ENCODE results near the gene C1QTNF12.

C1QTNF12 gene

GRCh38 chr1:1210726-1211540 is 35.6 kb downstream of the C1QTNF12 start:
- no peak for DNase-seq

GRCh38 chr1:1208713-1209433 is 37.6 kb downstream of the C1QTNF12 start:
- no peak for DNase-seq

- no peak for DNase-seq
Observed at GRCh38 chr1:1207571-1207892, 39.0 kb downstream of the C1QTNF12 start.

GRCh38 chr1:1206966-1207531 is 39.5 kb downstream of the C1QTNF12 start:
- DNase-seq, result no peak

GRCh38 chr1:1206376-1206965 is 40.1 kb downstream of the C1QTNF12 start, which contains the start of gene TNFRSF18:
TSS of gene TNFRSF18 (minus strand) at chr1:1206592. CDS start at chr1:1206571, 21 bp downstream.
- DNase-seq, result no peak

GRCh38 chr1:1205769-1206375 is 40.6 kb downstream of the C1QTNF12 start:
- no peak for DNase-seq

- DNase-seq, result no peak
Observed at GRCh38 chr1:1204998-1205768, 41.3 kb downstream of the C1QTNF12 start.

GRCh38 chr1:1204425-1204920 is 42.0 kb downstream of the C1QTNF12 start:
- no peak for DNase-seq

GRCh38 chr1:1203561-1204424 is 42.7 kb downstream of the C1QTNF12 start:
- no peak for DNase-seq

GRCh38 chr1:1202831-1203560 is 43.5 kb downstream of the C1QTNF12 start:
- no peak for DNase-seq

GRCh38 chr1:1200876-1201810 is 45.4 kb downstream of the C1QTNF12 start:
- peak; percentile 63 for DNase-seq

- no peak for DNase-seq
Observed at GRCh38 chr1:1199961-1200875, 46.3 kb downstream of the C1QTNF12 start.

- no peak for DNase-seq
Observed at GRCh38 chr1:1199141-1199960, 47.2 kb downstream of the C1QTNF12 start.

GRCh38 chr1:1198423-1199140 is 47.9 kb downstream of the C1QTNF12 start:
- no peak for DNase-seq

- no peak for DNase-seq
Observed at GRCh38 chr1:1197551-1198422, 48.7 kb downstream of the C1QTNF12 start.

- DNase-seq, result no peak
Observed at GRCh38 chr1:1197188-1197500, 49.4 kb downstream of the C1QTNF12 start.
